Pancreas (tissue), 10 donors: ENCODE measurements around the gene RIN3. TPM values are rescaled to one million over a fixed set of nuclear protein-coding genes. Genes with fewer than 3 reads are reported as not detected.

Experiments
- ATAC-seq, 4 donors: fragments of 200-7000 bp; cut with Tn5 transposase; one replicate each; pipeline versions ENCODE4 v1.8.0 to v1.9.1; 2020; ENCODE audit warnings: mild to moderate bottlenecking in 4 of 4, moderate library complexity in 4 of 4
- DNase-seq, 6 donors: peaks; one replicate each; pipeline ENCODE4 v3.0.0-alpha.2; 2020
- FAIRE-seq: peaks from 2 replicates; lab custom pipeline; 2012; peaks lifted over from hg19 to GRCh38; lab: Jason Lieb, UNC
- H3K27ac ChIP-seq, 4 donors: fragments of 200-600 bp; sonication (generic); 1 replicate in 3 of 4; 2 replicates in 1 of 4; pipeline versions ENCODE4 v1.5.0 to v1.8.0; 2020
- H3K27me3 ChIP-seq, 4 donors: fragments of 200-600 bp; one replicate each; pipeline ENCODE4 v1.8.0; 2021
- H3K36me3 ChIP-seq, 3 donors: fragments of 200-600 bp; sonication (generic) in 1 of 3; one replicate each; pipeline versions ENCODE4 v1.5.0 to v1.8.0; 2020 to 2021
- H3K4me1 ChIP-seq, 3 donors: fragments of 200-600 bp; one replicate each; pipeline ENCODE4 v1.8.0; 2021
- H3K4me3 ChIP-seq, 4 donors: fragments of 200-600 bp; sonication (generic) in 2 of 4; one replicate each; pipeline versions ENCODE4 v1.5.0 to v1.8.0; 2020 to 2021
- H3K9me3 ChIP-seq, 4 donors: fragments of 200-600 bp; one replicate each; pipeline ENCODE4 v1.8.0; 2021
- WGBS, 2 donors: extraction: QIAGEN DNeasy Blood & Tissue Kit; methylation state at CpG; one replicate each; pipeline ENCODE4 v1.1.7; 2013; 5-methylcytosine and 5-hydroxymethylcytosine counted together
- intact Hi-C, 3 donors: fragments of 100-400 bp; cut with DNase I; formaldehyde crosslinking; loops; one replicate each; pipeline versions ENCODE4 v1.11.1 to v1.14.2; 2022
- polyA plus RNA-seq, 2 donors: library from polyadenylated mRNA; stranded (reverse); fragments of 200-250 nt; gene quantifications; one replicate each; pipeline ENCODE4 v1.2.3, GENCODE V29; 2013
- total RNA-seq, 6 donors: library from RNA; stranded (reverse); fragmentation: NEBNext Ultra II Directional in 4 of 6; extraction: Animal tissue kit (Norgen Biotek cat#: 25700) in 4 of 6; gene quantifications; one replicate each; pipeline versions ENCODE4 v1.2.1 to v1.2.4, GENCODE V29; 2021 to 2023
- TF ChIP-seq, protein P1 (sequence below), 4 donors: fragments of 200-600 bp; sonication (generic) in 3 of 4; IDR thresholded peaks; one replicate each; pipeline versions ENCODE4 v1.5.0 to v1.8.0; 2021; ENCODE audit warnings: antibody characterized with exemption in 4 of 4
- donor health status: healthy with polysubstance abuse.
- donor health status: DM: no; HTN: no; CAD: no; lungs with moderate emphysema.
- donor health status: DM: no; HTN: no; CAD: no.
- donor health status: control.
- donor health status: control.
- donor health status: Bipolar disorder and iron deficiency.
- donor health status: DM: yes; HTN: yes; CAD: no.
- donor health status: DM: no; HTN: no; CAD: no.
- donor health status: DM: no; HTN: no; CAD: no.
- donor health status: DM: yes; HTN: yes; CAD: no.

RIN3 gene
- total and polyA plus RNA-seq, 8 donors, result 1.1 to 9.0 (median 2.3) TPM

DNA sequence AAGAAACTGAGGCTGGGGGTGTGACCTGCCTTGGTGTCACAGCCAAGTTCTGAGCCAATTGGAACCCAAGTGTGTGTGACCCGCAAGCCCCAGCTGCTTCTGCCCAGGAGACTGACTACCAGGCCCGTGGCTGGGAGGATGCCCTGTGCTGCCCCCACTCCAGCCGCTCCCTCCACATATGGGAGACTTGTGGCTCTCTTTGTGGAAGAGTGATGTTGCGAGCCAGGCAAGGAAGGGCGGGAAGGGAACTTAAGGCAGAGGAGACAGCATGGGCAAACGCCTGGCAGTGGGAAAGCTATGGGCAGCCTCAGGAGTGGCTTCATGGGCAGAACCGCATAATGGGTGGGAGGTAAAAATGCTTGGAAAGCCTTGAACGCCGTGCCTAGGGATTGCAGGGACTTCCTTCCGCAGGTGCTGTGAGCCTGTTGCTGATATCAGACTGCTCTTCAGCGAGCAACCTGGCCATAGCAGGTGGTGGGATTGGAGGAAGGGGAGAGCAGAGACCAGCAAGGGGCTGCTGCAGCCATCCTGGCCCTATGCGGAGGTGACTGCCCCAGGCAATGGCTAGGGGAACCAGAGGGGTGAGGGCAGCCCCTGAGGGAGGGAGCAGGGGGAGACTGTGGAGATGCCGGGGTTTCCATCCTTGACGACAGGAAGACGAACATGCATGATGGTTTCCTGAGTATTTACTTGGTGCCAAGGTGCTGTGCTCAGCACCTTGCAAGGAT lies 119.1 kb downstream of the RIN3 start:
- Histone ChIP-seq H3K4me1 (no peaks in the 10 kb centered on the region), H3K4me3 (no peak overlapping the region), H3K36me3 (no peaks in the 10 kb centered on the region), H3K9me3 (no peaks in the 10 kb centered on the region), H3K27me3 (no peaks in the 10 kb centered on the region), H3K27ac (no peak overlapping the region)
- WGBS, 2 donors, result 64 to 84% methylated on average over 15 of the region's 15 CpGs
- ATAC-seq (no peak), FAIRE-seq (no peak), DNase-seq (peak in 1 of 6 donors; percentile 36)
- intact Hi-C loops, result no loop called here
- TF ChIP-seq, protein P1, sequence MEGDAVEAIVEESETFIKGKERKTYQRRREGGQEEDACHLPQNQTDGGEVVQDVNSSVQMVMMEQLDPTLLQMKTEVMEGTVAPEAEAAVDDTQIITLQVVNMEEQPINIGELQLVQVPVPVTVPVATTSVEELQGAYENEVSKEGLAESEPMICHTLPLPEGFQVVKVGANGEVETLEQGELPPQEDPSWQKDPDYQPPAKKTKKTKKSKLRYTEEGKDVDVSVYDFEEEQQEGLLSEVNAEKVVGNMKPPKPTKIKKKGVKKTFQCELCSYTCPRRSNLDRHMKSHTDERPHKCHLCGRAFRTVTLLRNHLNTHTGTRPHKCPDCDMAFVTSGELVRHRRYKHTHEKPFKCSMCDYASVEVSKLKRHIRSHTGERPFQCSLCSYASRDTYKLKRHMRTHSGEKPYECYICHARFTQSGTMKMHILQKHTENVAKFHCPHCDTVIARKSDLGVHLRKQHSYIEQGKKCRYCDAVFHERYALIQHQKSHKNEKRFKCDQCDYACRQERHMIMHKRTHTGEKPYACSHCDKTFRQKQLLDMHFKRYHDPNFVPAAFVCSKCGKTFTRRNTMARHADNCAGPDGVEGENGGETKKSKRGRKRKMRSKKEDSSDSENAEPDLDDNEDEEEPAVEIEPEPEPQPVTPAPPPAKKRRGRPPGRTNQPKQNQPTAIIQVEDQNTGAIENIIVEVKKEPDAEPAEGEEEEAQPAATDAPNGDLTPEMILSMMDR (IDR thresholded peaks at IDR 0.05), result no peak

DNA sequence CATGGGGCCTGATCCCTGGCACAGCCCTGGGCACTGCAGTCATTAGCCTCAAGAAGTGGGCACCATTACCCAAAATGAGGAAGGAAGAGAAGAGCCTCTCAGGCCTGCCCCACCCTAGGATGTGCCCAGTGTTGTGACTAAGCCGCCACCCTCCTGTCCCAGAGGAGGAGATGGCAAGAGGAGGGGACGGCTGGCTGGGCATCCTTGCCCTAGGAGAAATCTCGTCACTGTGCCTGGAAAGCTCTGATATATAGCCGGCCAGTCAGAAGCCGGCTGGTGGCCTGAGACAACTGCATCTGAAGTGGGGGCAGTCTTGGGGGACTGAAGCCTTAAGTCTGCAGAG lies 119.7 kb downstream of the RIN3 start:
- FAIRE-seq, result no peak
- peak in 2 of 4 donors; percentile 41 for ATAC-seq
- WGBS, 2 donors, result 61 to 72% methylated on average over 5 of the region's 5 CpGs
- no peaks in the 10 kb centered on the region for H3K36me3 ChIP-seq
- intact Hi-C loops, result no loop called here
- no peaks in the 10 kb centered on the region for H3K9me3 ChIP-seq
- TF ChIP-seq, protein P1 (IDR thresholded peaks at IDR 0.05), result no peak
- no peaks in the 10 kb centered on the region for H3K27me3 ChIP-seq
- no peak overlapping the region for H3K4me3 ChIP-seq
- no peaks in the 10 kb centered on the region for H3K4me1 ChIP-seq
- H3K27ac ChIP-seq, result no peak overlapping the region
- DNase-seq, result peak in 1 of 6 donors; percentile 21

DNA sequence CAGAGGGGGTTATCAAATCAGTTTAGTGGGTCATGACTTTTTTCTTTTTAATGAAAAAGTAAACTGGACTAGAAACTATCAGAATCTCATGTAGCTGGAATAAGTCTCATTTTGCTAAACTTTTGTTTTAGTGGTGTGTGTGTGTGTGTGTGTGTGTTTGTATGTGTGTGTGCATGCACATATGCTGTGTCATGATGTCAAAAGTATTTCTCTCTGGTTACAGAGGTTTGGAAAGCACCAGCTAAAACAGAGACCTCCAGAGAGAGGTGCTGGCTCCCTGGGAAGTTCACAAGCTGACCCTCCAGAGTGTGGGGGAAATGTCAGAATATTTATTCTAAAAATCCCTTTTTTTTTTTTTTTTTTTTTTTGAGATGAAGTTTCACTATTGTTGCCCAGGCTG lies 120.1 kb downstream of the RIN3 start:
- Histone ChIP-seq H3K4me3 (no peak overlapping the region), H3K27ac (no peak overlapping the region), H3K9me3 (no peaks in the 10 kb centered on the region), H3K4me1 (no peaks in the 10 kb centered on the region), H3K36me3 (no peaks in the 10 kb centered on the region), H3K27me3 (no peaks in the 10 kb centered on the region)
- intact Hi-C loops, result no loop called here
- ATAC-seq (no peak), FAIRE-seq (no peak), DNase-seq (no peak)
- TF ChIP-seq, protein P1 (IDR thresholded peaks at IDR 0.05), result no peak

DNA sequence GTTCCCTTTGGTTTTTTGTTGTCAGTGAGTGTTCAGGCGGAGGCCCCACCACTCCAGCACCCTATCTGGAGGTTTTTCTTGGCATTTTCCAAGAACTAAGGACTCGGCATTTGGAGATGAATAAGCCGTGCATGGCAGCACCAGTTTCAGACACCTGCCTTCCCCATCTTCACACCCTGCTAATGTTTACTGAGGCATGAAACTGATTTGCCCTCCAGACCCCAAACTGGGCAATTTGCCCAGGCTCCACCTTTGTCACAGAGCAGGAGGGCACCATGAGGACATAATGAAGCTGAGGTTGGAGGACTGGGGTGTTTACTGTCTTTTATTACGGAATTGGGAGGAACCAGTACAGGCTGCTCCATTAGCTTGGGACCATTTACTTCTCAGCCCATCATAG lies 121.5 kb downstream of the RIN3 start:
- no peak for FAIRE-seq
- intact Hi-C loops, result no loop called here
- no peaks in the 10 kb centered on the region for H3K4me1 ChIP-seq
- no peaks in the 10 kb centered on the region for H3K27me3 ChIP-seq
- ATAC-seq, result no peak
- 58 to 79% methylated on average over 4 of the region's 4 CpGs for WGBS, 2 donors
- TF ChIP-seq, protein P1 (IDR thresholded peaks at IDR 0.05), result no peak
- no peaks in the 10 kb centered on the region for H3K36me3 ChIP-seq
- no peak overlapping the region for H3K27ac ChIP-seq
- DNase-seq, result no peak
- no peak overlapping the region for H3K4me3 ChIP-seq
- H3K9me3 ChIP-seq, result no peaks in the 10 kb centered on the region

DNA sequence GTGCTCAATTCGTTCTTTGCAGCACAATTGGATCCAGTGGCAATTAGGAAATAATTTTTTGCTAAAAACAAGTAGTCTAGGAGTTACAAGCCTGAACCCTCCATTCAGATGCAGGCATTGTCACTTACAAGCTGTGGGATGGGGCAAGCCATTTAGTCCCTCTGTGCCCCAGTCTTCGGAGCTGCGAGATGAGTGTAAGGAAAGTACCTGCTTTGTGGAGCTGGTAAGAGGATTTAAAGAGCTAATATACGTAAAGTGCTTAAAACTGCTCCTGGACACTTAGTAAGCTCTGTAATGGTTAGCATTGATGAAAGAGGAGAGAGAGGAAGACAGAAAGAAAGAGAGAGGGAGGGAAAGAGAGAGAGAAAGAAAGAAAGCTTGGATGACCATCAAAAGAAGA lies 122.3 kb downstream of the RIN3 start:
- Histone ChIP-seq H3K9me3 (no peaks in the 10 kb centered on the region), H3K4me3 (no peak overlapping the region), H3K4me1 (no peaks in the 10 kb centered on the region), H3K27ac (no peak overlapping the region), H3K27me3 (no peaks in the 10 kb centered on the region), H3K36me3 (no peaks in the 10 kb centered on the region)
- 75 to 90% methylated on average over 4 of the region's 4 CpGs for WGBS, 2 donors
- intact Hi-C loops, result no loop called here
- FAIRE-seq, result no peak
- DNase-seq, result no peak
- no peak for ATAC-seq
- TF ChIP-seq, protein P1 (IDR thresholded peaks at IDR 0.05), result no peak
